ENCODE measurements around the gene NCR3LG1.
"Not testable (repeated sequence)": the region's sequence is repeated elsewhere in the genome, so short reads cannot be mapped to it uniquely, and the experiment has no call there.

Gene NCR3LG1

GRCh38 chr11:17412488-17413180, 61.0 kb downstream of the NCR3LG1 start:
- DNase-seq (no peak), ATAC-seq (no peak)

- no peak for DNase-seq
- ATAC-seq: no peak
Observed at GRCh38 chr11:17413414-17414316, 62.1 kb downstream of the NCR3LG1 start.

GRCh38 chr11:17414317-17414737, 62.7 kb downstream of the NCR3LG1 start:
- peak; percentile 8 for ATAC-seq
- no peak for DNase-seq

GRCh38 chr11:17414992-17415391, 63.4 kb downstream of the NCR3LG1 start:
- ATAC-seq: no peak
- DNase-seq: no peak

GRCh38 chr11:17415523-17416104, 64.0 kb downstream of the NCR3LG1 start:
- ATAC-seq (no peak), DNase-seq (no peak)

- no peak for DNase-seq
Observed at GRCh38 chr11:17416492-17416891, 64.9 kb downstream of the NCR3LG1 start.

GRCh38 chr11:17418444-17419081, 67.0 kb downstream of the NCR3LG1 start:
- ATAC-seq: no peak
- DNase-seq: no peak

More at GRCh38 chr11:17416492-17416891, 64.9 kb downstream of the NCR3LG1 start:
- no peak for ATAC-seq

GRCh38 chr11:17421781-17422180, 70.2 kb downstream of the NCR3LG1 start:
- DNase-seq: no peak
- no peak for ATAC-seq

- DNase-seq: no peak
- ATAC-seq: no peak
Observed at GRCh38 chr11:17423533-17424310, 72.1 kb downstream of the NCR3LG1 start.

GRCh38 chr11:17426233-17426632, 74.6 kb downstream of the NCR3LG1 start:
- not testable (repeated sequence) for ATAC-seq, DNase-seq
